Mesenchymal stem cell (in vitro differentiated cells and primary cell): ENCODE data around the gene MMP28.

ENCODE experiments used
- DNase-seq: peaks from one replicate; pipeline ENCODE4 v3.0.0-alpha.2; 2013
- H2AFZ ChIP-seq: one replicate; pipeline ENCODE4 v1.6.1; 2013; ENCODE audit warnings: low read depth, mild to moderate bottlenecking, control low read depth, inconsistent platforms, low read length, moderate library complexity
- H2AK5ac ChIP-seq: 2 replicates; pipeline ENCODE4 v1.6.1; 2013; ENCODE audit warnings: low read length, moderate library complexity, mild to moderate bottlenecking, inconsistent platforms; ENCODE audit not compliant: severe bottlenecking
- H2BK120ac ChIP-seq: one replicate; pipeline ENCODE4 v1.6.1; 2013; ENCODE audit warnings: low read depth, mild to moderate bottlenecking, inconsistent platforms, low read length, moderate library complexity
- H2BK12ac ChIP-seq, 2 experiments: one replicate each; pipeline ENCODE4 v1.6.1; 2013; ENCODE audit warnings: inconsistent platforms in 2 of 2, low read length in 2 of 2, mild to moderate bottlenecking in 2 of 2, moderate library complexity in 2 of 2, control low read depth in 1 of 2
- H2BK15ac ChIP-seq: one replicate; pipeline ENCODE4 v1.6.1; 2013; ENCODE audit warnings: mild to moderate bottlenecking, low read depth, inconsistent platforms; ENCODE audit not compliant: poor library complexity, severe bottlenecking
- H2BK5ac ChIP-seq: 2 replicates; pipeline ENCODE4 v1.6.1; 2013; ENCODE audit warnings: low read depth, mild to moderate bottlenecking, low read length, control low read depth, inconsistent platforms; ENCODE audit not compliant: poor library complexity, severe bottlenecking
- H3K14ac ChIP-seq, 2 experiments: one replicate each; pipeline ENCODE4 v1.6.1; 2013; ENCODE audit warnings: inconsistent platforms in 2 of 2, low read length in 2 of 2, control low read depth in 1 of 2, mild to moderate bottlenecking in 1 of 2, moderate library complexity in 1 of 2
- H3K18ac ChIP-seq, 2 experiments: one replicate each; pipeline ENCODE4 v1.6.1; 2013; ENCODE audit warnings: inconsistent platforms in 2 of 2, low read length in 2 of 2, control low read depth in 1 of 2, low read depth in 1 of 2, mild to moderate bottlenecking in 1 of 2
- H3K23ac ChIP-seq, 2 experiments: one replicate each; pipeline ENCODE4 v1.6.1; 2013; ENCODE audit warnings: inconsistent platforms in 2 of 2, low read length in 2 of 2, mild to moderate bottlenecking in 2 of 2, moderate library complexity in 2 of 2, control low read depth in 1 of 2
- H3K27ac ChIP-seq: 2 replicates; pipeline ENCODE4 v1.5.1; 2013; ENCODE audit warnings: mild to moderate bottlenecking, moderate library complexity, low read length, control low read depth, inconsistent platforms; ENCODE audit not compliant: poor library complexity, severe bottlenecking
- H3K27me3 ChIP-seq, 2 experiments: 2 replicates each; pipeline versions ENCODE4 v1.6.1 to v1.7.0; 2013; ENCODE audit warnings: low read length in 2 of 2, mild to moderate bottlenecking in 2 of 2, moderate library complexity in 2 of 2, control low read depth in 1 of 2, inconsistent platforms in 1 of 2; ENCODE audit not compliant: control insufficient read depth in 1 of 2, insufficient read depth in 1 of 2
- H3K36me3 ChIP-seq, 2 experiments: 2 replicates each; pipeline versions ENCODE4 v1.6.1 to v1.7.0; 2013; ENCODE audit warnings: low read length in 2 of 2, control low read depth in 1 of 2, inconsistent platforms in 1 of 2, low read depth in 1 of 2, mild to moderate bottlenecking in 1 of 2; ENCODE audit not compliant: insufficient read depth in 2 of 2, control insufficient read depth in 1 of 2
- H3K4ac ChIP-seq, 2 experiments: one replicate each; pipeline ENCODE4 v1.6.1; 2013; ENCODE audit warnings: inconsistent platforms in 2 of 2, low read length in 2 of 2, mild to moderate bottlenecking in 2 of 2, moderate library complexity in 2 of 2, control low read depth in 1 of 2, low read depth in 1 of 2
- H3K4me1 ChIP-seq: 2 replicates; pipeline ENCODE4 v1.6.1; 2013; ENCODE audit warnings: low read depth, low read length, control low read depth; ENCODE audit not compliant: control insufficient read depth, insufficient read depth
- H3K4me2 ChIP-seq: 2 replicates; pipeline ENCODE4 v1.6.1; 2013; ENCODE audit warnings: low read length, mild to moderate bottlenecking, inconsistent platforms; ENCODE audit not compliant: poor library complexity, severe bottlenecking
- H3K4me3 ChIP-seq, 2 experiments: 2 replicates each; pipeline versions ENCODE4 v1.5.1 to v1.7.0; 2013; ENCODE audit warnings: low read length in 2 of 2, mild to moderate bottlenecking in 2 of 2, control low read depth in 1 of 2, low read depth in 1 of 2; ENCODE audit not compliant: insufficient read depth in 1 of 2
- H3K79me1 ChIP-seq: replicated peaks from 2 replicates; pipeline ENCODE4 v1.6.1; 2013; ENCODE audit warnings: mild to moderate bottlenecking, control low read depth, low read length, inconsistent platforms; ENCODE audit not compliant: poor library complexity, severe bottlenecking
- H3K9ac ChIP-seq: 2 replicates; pipeline ENCODE4 v1.7.0; 2013; ENCODE audit warnings: mild to moderate bottlenecking, low read length, moderate library complexity
- H3K9me3 ChIP-seq: 2 replicates; pipeline ENCODE4 v1.7.0; 2013; ENCODE audit warnings: mild to moderate bottlenecking, low read length; ENCODE audit not compliant: control insufficient read depth
- H4K8ac ChIP-seq: one replicate; pipeline ENCODE4 v1.6.1; 2013; ENCODE audit warnings: inconsistent platforms, mild to moderate bottlenecking, low read length, moderate library complexity
- H4K91ac ChIP-seq: one replicate; pipeline ENCODE4 v1.6.1; 2013; ENCODE audit warnings: mild to moderate bottlenecking, low read length, inconsistent platforms
- WGBS: methylation state at CpG from one replicate; pipeline ENCODE4 v1.1.7; 2013; ENCODE audit warnings: mixed read lengths; 5-methylcytosine and 5-hydroxymethylcytosine counted together

MMP28 gene

DNA sequence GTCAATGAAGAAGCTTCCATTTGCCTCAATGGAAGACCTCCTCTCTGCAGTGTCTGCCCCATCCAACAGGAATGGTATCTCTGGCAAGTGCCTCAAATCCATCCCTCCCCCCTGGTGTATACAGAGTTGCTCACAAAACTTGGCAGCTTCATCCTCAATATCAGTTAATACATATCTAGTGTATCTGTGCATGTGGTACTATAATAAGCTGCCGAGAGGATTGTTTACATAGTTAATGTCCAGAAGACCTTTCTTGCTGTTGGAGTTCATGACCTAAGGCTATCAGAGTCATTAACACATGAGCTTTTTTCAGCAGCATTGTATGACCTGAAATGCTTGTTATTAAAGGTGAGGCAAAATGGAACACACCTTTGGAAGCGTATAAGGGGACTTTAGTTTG is 78.0 kb downstream of the MMP28 start:
- 6% methylated on average over 1 of the region's 2 CpGs for WGBS
- Histone ChIP-seq H2BK12ac (peak overlapping the region in 1 of 2 experiments; percentile 23), H3K4me1 (no peaks in the 10 kb centered on the region), H3K9me3 (no peaks in the 10 kb centered on the region), H2BK120ac (no peak overlapping the region), H3K36me3 (peaks cover 3 to 70% of the 10 kb centered on the region in 2 experiments), H2BK5ac (no peak overlapping the region), H3K23ac (no peak overlapping the region), H3K9ac (no peak overlapping the region), H4K8ac (no peak overlapping the region), H3K4me3 (no peak overlapping the region), H3K14ac (no peak overlapping the region), H2AK5ac (no peak overlapping the region), H2BK15ac (no peak overlapping the region), H3K79me1 (peaks cover 20% of the 10 kb centered on the region), H4K91ac (no peak overlapping the region), H3K18ac (peak overlapping the region in 1 of 2 experiments; percentile 55), H3K27ac (no peak overlapping the region), H3K4me2 (no peak overlapping the region), H2AFZ (no peak overlapping the region), H3K4ac (no peak overlapping the region), H3K27me3 (no peaks in the 10 kb centered on the region)
- no peak for DNase-seq

DNA sequence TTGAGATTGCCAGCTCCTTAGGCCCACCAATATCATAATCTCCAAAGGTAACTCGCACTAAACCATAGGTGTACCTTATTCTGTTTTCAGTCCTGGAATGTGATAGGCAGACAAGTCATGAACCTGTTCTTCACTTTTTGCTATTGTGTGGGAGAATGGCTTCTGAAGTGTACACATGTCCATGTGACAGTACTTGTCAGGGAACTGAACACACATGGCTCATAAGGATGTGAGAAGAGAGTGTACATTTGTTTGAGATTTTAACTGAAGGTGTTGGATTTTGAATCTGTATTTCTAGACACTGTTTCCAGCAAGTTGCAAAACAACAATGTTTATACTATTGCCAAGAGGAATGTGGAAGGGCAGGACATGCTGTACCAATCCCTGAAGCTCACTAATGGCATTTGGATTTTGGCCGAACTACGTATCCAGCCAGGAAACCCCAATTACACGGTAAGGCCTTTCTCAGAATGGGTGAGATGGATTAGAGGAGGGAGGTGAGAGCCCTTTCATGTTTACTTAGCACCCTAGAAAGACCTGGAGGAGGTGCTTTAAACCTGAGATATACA is 78.5 kb downstream of the MMP28 start:
- Histone ChIP-seq H3K27ac (no peak overlapping the region), H2BK12ac (no peak overlapping the region), H3K23ac (no peak overlapping the region), H3K9ac (no peak overlapping the region), H3K4me2 (no peak overlapping the region), H4K8ac (no peak overlapping the region), H3K36me3 (peaks cover 2 to 72% of the 10 kb centered on the region in 2 experiments), H3K14ac (no peak overlapping the region), H3K4me1 (no peaks in the 10 kb centered on the region), H3K9me3 (no peaks in the 10 kb centered on the region), H2BK15ac (no peak overlapping the region), H3K18ac (peak overlapping the region; percentile 11 to 55), H3K79me1 (peaks cover 20% of the 10 kb centered on the region), H2BK120ac (no peak overlapping the region), H4K91ac (no peak overlapping the region), H3K4ac (no peak overlapping the region), H3K4me3 (no peak overlapping the region), H2AFZ (no peak overlapping the region), H3K27me3 (no peaks in the 10 kb centered on the region), H2BK5ac (no peak overlapping the region), H2AK5ac (no peak overlapping the region)
- peak; percentile 46 for DNase-seq
- 88% methylated on average over 4 of the region's 4 CpGs for whole genome bisulfite sequencing

GRCh38 chr17:35716173-35716572 is 79.3 kb downstream of the MMP28 start:
- 100% methylated on average over 1 of the region's 3 CpGs for WGBS
- Histone ChIP-seq H4K91ac (no peak overlapping the region), H3K27ac (no peak overlapping the region), H2BK5ac (no peak overlapping the region), H2BK120ac (no peak overlapping the region), H3K79me1 (peaks cover 18% of the 10 kb centered on the region), H2BK12ac (no peak overlapping the region), H2AFZ (no peak overlapping the region), H2BK15ac (no peak overlapping the region), H3K14ac (no peak overlapping the region), H3K4me3 (no peak overlapping the region), H2AK5ac (no peak overlapping the region), H3K4me1 (no peaks in the 10 kb centered on the region), H3K4ac (no peak overlapping the region), H3K36me3 (peaks cover 3 to 71% of the 10 kb centered on the region in 2 experiments), H3K4me2 (no peak overlapping the region), H3K9ac (no peak overlapping the region), H4K8ac (no peak overlapping the region), H3K9me3 (no peaks in the 10 kb centered on the region), H3K23ac (no peak overlapping the region), H3K18ac (no peak overlapping the region), H3K27me3 (no peaks in the 10 kb centered on the region)
- DNase-seq: no peak
